Measurements from ENCODE around the gene PGS1.

The PGS1 gene

GRCh38 chr17:78369791-78370381 is 8.6 kb upstream of the PGS1 start:
- H2BK15ac ChIP-seq (replicated peaks; ENCODE audit: low read depth): no peak overlapping the region

GRCh38 chr17:78371056-78371455 is 7.4 kb upstream of the PGS1 start:
- H3K79me2 ChIP-seq (ENCODE audit: control insufficient read depth, insufficient read depth, low read length): no peaks in the 10 kb centered on the region
- no peaks in the 10 kb centered on the region for H3K36me3 ChIP-seq (ENCODE audit: control insufficient read depth, insufficient read depth, low read length)
- no peaks in the 10 kb centered on the region for H3K27me3 ChIP-seq (ENCODE audit: insufficient read depth, low read length, poor library complexity)
- no peak overlapping the region for H3K4ac ChIP-seq (ENCODE audit: low read depth, low read length)
- no peak overlapping the region for H3K27ac ChIP-seq (ENCODE audit: low read depth, low read length)
- H3K4me1 ChIP-seq (ENCODE audit: control insufficient read depth, low read depth, low read length): peaks cover 19% of the 10 kb centered on the region
- no peak overlapping the region for H2BK120ac ChIP-seq (ENCODE audit: low read depth, low read length)
- H3K23ac ChIP-seq (ENCODE audit: low read length): no peak overlapping the region
- no peak overlapping the region for H3K9ac ChIP-seq (ENCODE audit: low read length)
- H3K56ac ChIP-seq (ENCODE audit: low read length): no peak overlapping the region
- no peak for DNase-seq
- H3K4me2 ChIP-seq (ENCODE audit: low read length): no peak overlapping the region
- H3K18ac ChIP-seq (ENCODE audit: low read length): no peak overlapping the region
- no peak overlapping the region for H3K4me3 ChIP-seq (ENCODE audit: low read length)
- H2BK5ac ChIP-seq (ENCODE audit: low read length): no peak overlapping the region
- no peak overlapping the region for H4K5ac ChIP-seq (ENCODE audit: low read length)
- WGBS (ENCODE audit: extremely low coverage, insufficient coverage, low lambda C conversion rate): no CpG with 5 or more reads among the region's 7 CpGs
- no peak overlapping the region for H2BK15ac ChIP-seq (replicated peaks; ENCODE audit: low read depth)
- H3K79me1 ChIP-seq (ENCODE audit: low read length): no peaks in the 10 kb centered on the region
- H2AK5ac ChIP-seq (ENCODE audit: low read length): no peak overlapping the region
- no peak overlapping the region for H4K8ac ChIP-seq (ENCODE audit: low read depth, low read length)

More at GRCh38 chr17:78369791-78370381, 8.6 kb upstream of the PGS1 start:
- Histone ChIP-seq H3K56ac (ENCODE audit: low read length) (peak overlapping the region; percentile 81), H3K27me3 (ENCODE audit: insufficient read depth, low read length, poor library complexity) (no peaks in the 10 kb centered on the region), H2BK5ac (ENCODE audit: low read length) (peak overlapping the region; percentile 44), H3K79me1 (ENCODE audit: low read length) (no peaks in the 10 kb centered on the region), H3K9ac (ENCODE audit: low read length) (peak overlapping the region; percentile 8), H3K4me3 (ENCODE audit: low read length) (no peak overlapping the region), H3K79me2 (ENCODE audit: control insufficient read depth, insufficient read depth, low read length) (no peaks in the 10 kb centered on the region), H2BK120ac (ENCODE audit: low read depth, low read length) (no peak overlapping the region), H3K23ac (ENCODE audit: low read length) (peak overlapping the region; percentile 37), H3K4ac (ENCODE audit: low read depth, low read length) (peak overlapping the region; percentile 44), H3K4me2 (ENCODE audit: low read length) (no peak overlapping the region), H3K36me3 (ENCODE audit: control insufficient read depth, insufficient read depth, low read length) (no peaks in the 10 kb centered on the region), H3K4me1 (ENCODE audit: control insufficient read depth, low read depth, low read length) (peaks cover 22% of the 10 kb centered on the region), H3K27ac (ENCODE audit: low read depth, low read length) (peak overlapping the region; percentile 39), H4K5ac (ENCODE audit: low read length) (no peak overlapping the region), H4K8ac (ENCODE audit: low read depth, low read length) (no peak overlapping the region), H2AK5ac (ENCODE audit: low read length) (no peak overlapping the region), H3K18ac (ENCODE audit: low read length) (no peak overlapping the region)
- no CpG with 5 or more reads among the region's 13 CpGs for WGBS (ENCODE audit: extremely low coverage, insufficient coverage, low lambda C conversion rate)
- peak; percentile 52 for DNase-seq

GRCh38 chr17:78372841-78373240 is 5.6 kb upstream of the PGS1 start:
- H3K79me2 ChIP-seq (ENCODE audit: control insufficient read depth, insufficient read depth, low read length): no peaks in the 10 kb centered on the region
- WGBS (ENCODE audit: extremely low coverage, insufficient coverage, low lambda C conversion rate): no CpG with 5 or more reads among the region's 5 CpGs
- no peak overlapping the region for H4K8ac ChIP-seq (ENCODE audit: low read depth, low read length)
- peak overlapping the region; percentile 22 for H3K27ac ChIP-seq (ENCODE audit: low read depth, low read length)
- H3K79me1 ChIP-seq (ENCODE audit: low read length): no peaks in the 10 kb centered on the region
- no peak overlapping the region for H3K18ac ChIP-seq (ENCODE audit: low read length)
- H3K23ac ChIP-seq (ENCODE audit: low read length): no peak overlapping the region
- H3K27me3 ChIP-seq (ENCODE audit: insufficient read depth, low read length, poor library complexity): no peaks in the 10 kb centered on the region
- peak overlapping the region; percentile 53 for H3K56ac ChIP-seq (ENCODE audit: low read length)
- no peak overlapping the region for H3K9ac ChIP-seq (ENCODE audit: low read length)
- H3K4me3 ChIP-seq (ENCODE audit: low read length): no peak overlapping the region
- no peak overlapping the region for H4K5ac ChIP-seq (ENCODE audit: low read length)
- H2AK5ac ChIP-seq (ENCODE audit: low read length): no peak overlapping the region
- no peak overlapping the region for H3K4me2 ChIP-seq (ENCODE audit: low read length)
- H3K36me3 ChIP-seq (ENCODE audit: control insufficient read depth, insufficient read depth, low read length): no peaks in the 10 kb centered on the region
- DNase-seq: no peak
- H3K4me1 ChIP-seq (ENCODE audit: control insufficient read depth, low read depth, low read length): peaks cover 14% of the 10 kb centered on the region
- H2BK120ac ChIP-seq (ENCODE audit: low read depth, low read length): no peak overlapping the region
- H2BK15ac ChIP-seq (replicated peaks; ENCODE audit: low read depth): no peak overlapping the region
- H3K4ac ChIP-seq (ENCODE audit: low read depth, low read length): no peak overlapping the region
- no peak overlapping the region for H2BK5ac ChIP-seq (ENCODE audit: low read length)

DNA sequence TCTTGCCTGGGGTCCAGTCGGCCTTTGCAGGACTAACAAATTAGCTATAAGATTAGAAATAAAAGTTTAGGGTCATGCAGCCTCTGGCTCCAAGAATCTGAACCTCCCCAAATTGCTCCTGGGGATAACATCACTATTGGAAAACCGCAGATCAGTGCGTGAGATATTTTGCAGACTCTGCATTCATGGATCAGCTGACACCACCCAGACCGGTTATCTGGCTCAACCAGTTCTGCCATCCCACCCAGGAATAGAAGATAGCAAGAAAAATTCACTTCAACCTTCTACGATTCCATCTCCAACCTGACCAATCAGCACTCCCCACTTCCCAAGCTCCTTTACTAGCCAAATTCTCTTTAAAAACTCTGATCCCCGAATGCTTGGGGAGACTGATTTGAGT is 4.3 kb upstream of the PGS1 start:
- H3K4me3 ChIP-seq (ENCODE audit: low read length): no peak overlapping the region
- no peak overlapping the region for H4K5ac ChIP-seq (ENCODE audit: low read length)
- H3K27ac ChIP-seq (ENCODE audit: low read depth, low read length): peak overlapping the region; percentile 55
- H3K4ac ChIP-seq (ENCODE audit: low read depth, low read length): no peak overlapping the region
- peaks cover 15% of the 10 kb centered on the region for H3K4me1 ChIP-seq (ENCODE audit: control insufficient read depth, low read depth, low read length)
- no peak overlapping the region for H4K8ac ChIP-seq (ENCODE audit: low read depth, low read length)
- H2BK5ac ChIP-seq (ENCODE audit: low read length): no peak overlapping the region
- peaks cover 4% of the 10 kb centered on the region for H3K79me1 ChIP-seq (ENCODE audit: low read length)
- no peaks in the 10 kb centered on the region for H3K27me3 ChIP-seq (ENCODE audit: insufficient read depth, low read length, poor library complexity)
- H2AK5ac ChIP-seq (ENCODE audit: low read length): no peak overlapping the region
- H3K56ac ChIP-seq (ENCODE audit: low read length): no peak overlapping the region
- no peak overlapping the region for H2BK15ac ChIP-seq (replicated peaks; ENCODE audit: low read depth)
- no peak overlapping the region for H2BK120ac ChIP-seq (ENCODE audit: low read depth, low read length)
- no peak overlapping the region for H3K18ac ChIP-seq (ENCODE audit: low read length)
- no peak overlapping the region for H3K9ac ChIP-seq (ENCODE audit: low read length)
- no peak overlapping the region for H3K23ac ChIP-seq (ENCODE audit: low read length)
- H3K4me2 ChIP-seq (ENCODE audit: low read length): no peak overlapping the region
- H3K79me2 ChIP-seq (ENCODE audit: control insufficient read depth, insufficient read depth, low read length): peaks cover 5% of the 10 kb centered on the region
- no peak for DNase-seq
- no CpG with 5 or more reads among the region's 6 CpGs for WGBS (ENCODE audit: extremely low coverage, insufficient coverage, low lambda C conversion rate)
- H3K36me3 ChIP-seq (ENCODE audit: control insufficient read depth, insufficient read depth, low read length): no peaks in the 10 kb centered on the region

- no peak overlapping the region for H2BK15ac ChIP-seq (replicated peaks; ENCODE audit: low read depth)
- no peak overlapping the region for H3K4me2 ChIP-seq (ENCODE audit: low read length)
- peak; percentile 96 for DNase-seq
- no peak overlapping the region for H4K5ac ChIP-seq (ENCODE audit: low read length)
- peaks cover 5% of the 10 kb centered on the region for H3K79me1 ChIP-seq (ENCODE audit: low read length)
- peak overlapping the region; percentile 40 for H3K4ac ChIP-seq (ENCODE audit: low read depth, low read length)
- H3K27me3 ChIP-seq (ENCODE audit: insufficient read depth, low read length, poor library complexity): no peaks in the 10 kb centered on the region
- peak overlapping the region; percentile 19 for H3K18ac ChIP-seq (ENCODE audit: low read length)
- peaks cover 11% of the 10 kb centered on the region for H3K79me2 ChIP-seq (ENCODE audit: control insufficient read depth, insufficient read depth, low read length)
- H3K9ac ChIP-seq (ENCODE audit: low read length): peak overlapping the region; percentile 46
- peak overlapping the region; percentile 47 for H2BK5ac ChIP-seq (ENCODE audit: low read length)
- H3K27ac ChIP-seq (ENCODE audit: low read depth, low read length): peak overlapping the region; percentile 55
- H2AK5ac ChIP-seq (ENCODE audit: low read length): no peak overlapping the region
- H3K4me3 ChIP-seq (ENCODE audit: low read length): no peak overlapping the region
- no CpG with 5 or more reads among the region's 14 CpGs for WGBS (ENCODE audit: extremely low coverage, insufficient coverage, low lambda C conversion rate)
- peak overlapping the region; percentile 85 for H3K56ac ChIP-seq (ENCODE audit: low read length)
- no peaks in the 10 kb centered on the region for H3K36me3 ChIP-seq (ENCODE audit: control insufficient read depth, insufficient read depth, low read length)
- no peak overlapping the region for H3K23ac ChIP-seq (ENCODE audit: low read length)
- H4K8ac ChIP-seq (ENCODE audit: low read depth, low read length): no peak overlapping the region
- H2BK120ac ChIP-seq (ENCODE audit: low read depth, low read length): no peak overlapping the region
- H3K4me1 ChIP-seq (ENCODE audit: control insufficient read depth, low read depth, low read length): peaks cover 13% of the 10 kb centered on the region
Observed at GRCh38 chr17:78374631-78375274, 3.7 kb upstream of the PGS1 start.
